Activated naive CD4-positive, alpha-beta T cell (primary cell): ENCODE measurements around the gene CCDC70.
"Not testable (repeated sequence)": the region's sequence is repeated elsewhere in the genome, so short reads cannot be mapped to it uniquely, and the experiment has no call there.

ENCODE experiments used
- DNase-seq, 4 experiments: peaks; one replicate each; lab custom pipeline; 2025; lab: John Stamatoyannopoulos, UW

The CCDC70 gene

GRCh38 chr13:51861723-51862300 is at the start of gene CCDC70:
CCDC70 (plus strand) TSS chr13:51861969; CDS start chr13:51865412, 3,443 bp downstream.
- DNase-seq = no peak

DNA sequence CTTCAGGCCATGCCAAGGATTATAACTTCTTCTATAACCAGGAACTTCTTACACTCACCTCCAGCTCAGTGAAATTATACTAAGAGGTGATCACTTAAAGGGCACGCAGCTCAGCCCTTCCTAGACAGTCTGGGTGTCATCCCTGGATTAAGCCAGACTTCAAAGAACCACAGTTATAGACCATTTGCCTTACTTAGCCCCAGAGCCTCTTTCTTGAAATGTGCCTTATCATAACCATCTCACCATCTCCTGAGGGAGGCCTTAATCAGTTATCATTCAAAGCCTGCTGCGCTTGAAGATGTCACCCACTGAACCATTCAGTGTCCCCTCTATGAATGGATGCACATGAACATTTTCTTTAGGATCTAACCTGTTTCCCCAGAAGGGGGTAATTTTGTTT is 47.7 kb upstream of the CCDC70 start:
- DNase-seq = no peak

GRCh38 chr13:51814825-51815650 is 46.7 kb upstream of the CCDC70 start:
- DNase-seq = peak; percentile 24 to 59 (median 40)

- DNase-seq = no peak
These were observed 45.9 kb upstream of the CCDC70 start for GRCh38 chr13:51815848-51816247.

DNA sequence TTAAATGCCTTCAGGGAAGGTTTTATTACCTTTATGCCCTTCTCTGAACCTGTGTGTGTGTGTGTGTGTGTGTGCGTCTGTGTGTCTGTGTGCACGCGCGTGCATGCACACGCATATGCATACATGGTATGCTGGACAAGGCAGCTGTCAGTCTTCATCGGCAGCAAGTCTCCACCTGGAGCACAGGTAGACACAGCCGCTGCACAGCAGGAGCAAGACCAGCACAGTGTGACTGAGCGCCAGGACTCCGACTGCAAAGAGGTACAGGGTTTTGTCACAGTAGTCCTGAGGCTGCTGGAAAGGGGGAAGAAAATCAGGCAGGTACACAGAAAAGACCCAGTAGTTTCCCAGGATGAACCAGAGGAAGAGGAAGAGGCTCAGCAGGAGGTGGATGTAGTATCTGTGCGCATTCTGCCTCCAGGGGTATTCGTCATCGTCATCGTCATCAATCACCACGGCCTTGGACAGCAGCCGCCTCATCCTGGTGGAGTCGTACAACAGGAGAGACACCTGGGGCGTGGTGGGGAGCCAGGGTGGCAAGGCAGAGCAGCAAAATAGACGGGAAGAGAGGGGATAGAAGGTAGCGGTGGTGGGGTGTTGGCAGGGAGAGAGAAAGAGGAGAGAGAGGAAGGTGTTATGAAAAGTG is 45.0 kb upstream of the CCDC70 start:
- no peak for DNase-seq

- DNase-seq = no peak
These were observed 44.1 kb upstream of the CCDC70 start for GRCh38 chr13:51817717-51818116.

DNA sequence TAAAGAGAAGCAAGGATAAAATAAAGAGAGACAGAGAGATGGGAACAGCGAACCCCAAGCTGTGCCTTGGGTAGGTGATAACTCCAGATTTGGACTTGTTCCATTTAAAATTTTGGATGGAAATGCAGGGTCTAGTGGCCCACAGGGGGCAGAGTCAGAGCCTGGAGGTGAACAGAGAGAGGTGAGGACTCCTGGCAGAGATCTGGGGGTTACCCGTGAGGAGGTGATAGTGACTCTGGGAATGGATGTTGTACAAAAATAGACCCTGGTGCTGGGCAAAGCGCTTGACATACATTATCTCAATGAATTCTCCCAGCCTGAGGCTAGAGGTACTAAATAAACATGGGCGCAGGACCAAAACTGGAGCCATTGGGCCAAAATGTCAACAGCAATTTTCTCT is 43.5 kb upstream of the CCDC70 start:
- DNase-seq = no peak

GRCh38 chr13:51818781-51819511 is 42.8 kb upstream of the CCDC70 start:
- peak in 2 of 4 experiments; percentile 4 to 19 for DNase-seq

DNA sequence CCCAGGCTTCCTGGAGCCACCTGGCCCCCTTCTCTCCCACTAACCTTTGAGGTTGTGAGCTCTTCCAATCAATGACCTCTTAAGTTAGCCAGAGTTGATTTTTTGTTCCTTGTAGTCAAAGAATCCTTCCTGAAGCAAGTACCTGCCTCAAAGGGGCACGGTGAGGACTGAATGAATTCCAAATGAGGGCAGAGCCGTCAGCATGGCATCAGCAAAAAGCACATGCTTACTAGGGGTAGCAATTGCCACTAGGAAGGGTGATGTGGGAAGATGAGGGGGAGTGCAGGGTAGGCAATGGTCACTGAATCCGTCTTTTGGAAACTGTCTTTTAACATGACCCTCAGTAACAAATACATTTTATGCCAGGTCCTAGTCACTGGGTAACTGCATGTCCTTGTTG is 42.2 kb upstream of the CCDC70 start:
- DNase-seq = no peak

DNA sequence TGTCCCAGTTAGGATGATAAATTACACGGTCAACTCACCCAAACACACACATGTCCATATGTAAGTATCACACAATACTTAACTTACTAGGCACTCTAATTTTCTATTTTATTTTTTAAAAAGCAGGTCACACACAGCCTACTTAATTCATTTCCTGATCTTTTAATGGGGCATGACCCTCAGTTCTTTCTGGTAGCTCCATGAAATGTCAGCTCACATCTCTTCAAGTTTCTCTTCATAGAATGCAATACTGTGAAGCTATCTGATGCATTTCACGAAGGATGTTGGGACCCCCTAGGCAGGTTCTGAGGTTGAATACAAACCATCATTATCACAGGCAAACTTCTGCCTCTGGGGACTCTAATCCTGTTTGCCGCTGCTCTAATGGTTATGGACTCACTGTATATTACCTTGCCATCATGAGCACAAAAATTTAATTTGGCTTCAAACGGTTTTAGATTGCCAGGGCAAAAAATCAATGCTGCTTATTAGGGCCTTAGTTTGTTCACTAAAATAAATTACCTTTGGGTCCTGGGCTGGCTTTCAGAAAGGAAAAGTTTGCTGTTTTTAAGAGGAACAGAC is 41.7 kb upstream of the CCDC70 start:
- DNase-seq = no peak

GRCh38 chr13:51821606-51822005 is 40.2 kb upstream of the CCDC70 start:
- DNase-seq = peak in 1 of 4 experiments; percentile 14

- DNase-seq = no peak
These were observed 39.5 kb upstream of the CCDC70 start for GRCh38 chr13:51822106-51822815.

GRCh38 chr13:51823359-51823758 is 38.4 kb upstream of the CCDC70 start:
- no peak for DNase-seq

GRCh38 chr13:51823863-51824262 is 37.9 kb upstream of the CCDC70 start:
- DNase-seq = no peak

DNA sequence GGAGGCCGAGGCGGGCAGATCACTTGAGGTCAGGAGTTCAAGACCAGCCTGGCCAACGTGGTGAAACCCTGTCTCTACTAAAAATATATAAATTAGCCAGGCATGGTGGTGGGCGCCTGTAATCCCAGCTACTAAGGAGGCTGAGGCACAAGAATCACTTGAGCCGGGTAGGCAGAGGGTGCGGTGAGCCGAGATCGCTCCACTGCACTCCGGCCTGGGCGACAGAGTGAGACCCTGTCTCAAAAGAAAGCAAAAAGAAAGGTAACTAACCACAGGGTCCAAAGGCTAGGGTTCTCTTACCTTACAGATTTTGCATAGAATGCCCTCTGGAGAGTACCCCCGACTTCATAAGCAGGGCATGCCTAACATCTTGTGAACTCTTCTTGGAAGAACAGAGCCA is 37.1 kb upstream of the CCDC70 start:
- not testable (repeated sequence) for DNase-seq

DNA sequence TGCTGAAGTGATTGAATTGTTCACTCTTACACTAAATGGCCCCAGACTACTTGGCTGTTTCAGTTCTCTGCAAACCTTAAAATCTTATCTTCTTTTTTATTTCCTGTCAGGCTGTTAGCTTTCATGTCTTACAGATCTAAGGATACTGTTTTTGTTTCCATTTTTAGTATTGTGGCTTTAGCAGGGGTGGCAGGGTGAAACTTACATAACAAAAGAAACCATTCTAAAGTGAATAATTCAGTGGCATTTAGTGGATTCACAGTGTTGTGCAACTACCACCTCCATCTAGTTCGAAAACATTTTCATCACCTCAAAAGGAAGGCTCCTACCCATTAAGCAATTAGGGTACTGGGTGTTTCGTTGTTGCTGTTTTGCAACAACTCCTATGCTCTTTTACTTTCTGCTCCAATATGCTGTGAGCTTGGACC is 36.6 kb upstream of the CCDC70 start:
- no peak for DNase-seq

DNA sequence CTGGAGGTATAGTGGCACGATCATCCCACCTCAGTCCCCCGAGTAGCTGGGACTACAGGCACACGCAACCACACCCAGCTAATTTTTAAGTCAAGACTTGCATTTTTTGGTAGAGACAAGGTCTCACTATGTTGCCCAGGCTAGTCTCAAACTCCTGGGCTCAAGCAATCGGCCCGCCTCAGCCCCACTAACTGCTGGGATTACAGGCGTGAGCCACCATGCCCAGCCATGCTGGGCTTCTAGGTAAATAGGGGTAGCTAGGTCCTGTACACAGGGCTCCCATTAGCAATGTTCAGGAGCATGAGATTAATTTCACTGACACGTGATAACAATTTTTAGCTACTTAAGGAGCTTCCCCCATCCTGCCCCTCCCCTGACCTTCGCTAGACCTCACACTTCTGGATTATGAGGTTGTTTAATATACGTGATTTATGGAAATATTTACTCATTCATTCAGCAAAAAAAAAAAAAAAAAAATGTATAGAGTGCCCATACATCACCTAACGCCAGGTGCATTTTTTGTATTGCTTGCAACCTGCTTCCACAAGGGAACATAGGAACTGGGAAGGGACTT is 36.0 kb upstream of the CCDC70 start:
- DNase-seq = no peak

GRCh38 chr13:51826606-51827005 is 35.2 kb upstream of the CCDC70 start:
- peak in 1 of 4 experiments; percentile 7 for DNase-seq

- no peak for DNase-seq
These were observed 34.5 kb upstream of the CCDC70 start for GRCh38 chr13:51827254-51827653.

DNA sequence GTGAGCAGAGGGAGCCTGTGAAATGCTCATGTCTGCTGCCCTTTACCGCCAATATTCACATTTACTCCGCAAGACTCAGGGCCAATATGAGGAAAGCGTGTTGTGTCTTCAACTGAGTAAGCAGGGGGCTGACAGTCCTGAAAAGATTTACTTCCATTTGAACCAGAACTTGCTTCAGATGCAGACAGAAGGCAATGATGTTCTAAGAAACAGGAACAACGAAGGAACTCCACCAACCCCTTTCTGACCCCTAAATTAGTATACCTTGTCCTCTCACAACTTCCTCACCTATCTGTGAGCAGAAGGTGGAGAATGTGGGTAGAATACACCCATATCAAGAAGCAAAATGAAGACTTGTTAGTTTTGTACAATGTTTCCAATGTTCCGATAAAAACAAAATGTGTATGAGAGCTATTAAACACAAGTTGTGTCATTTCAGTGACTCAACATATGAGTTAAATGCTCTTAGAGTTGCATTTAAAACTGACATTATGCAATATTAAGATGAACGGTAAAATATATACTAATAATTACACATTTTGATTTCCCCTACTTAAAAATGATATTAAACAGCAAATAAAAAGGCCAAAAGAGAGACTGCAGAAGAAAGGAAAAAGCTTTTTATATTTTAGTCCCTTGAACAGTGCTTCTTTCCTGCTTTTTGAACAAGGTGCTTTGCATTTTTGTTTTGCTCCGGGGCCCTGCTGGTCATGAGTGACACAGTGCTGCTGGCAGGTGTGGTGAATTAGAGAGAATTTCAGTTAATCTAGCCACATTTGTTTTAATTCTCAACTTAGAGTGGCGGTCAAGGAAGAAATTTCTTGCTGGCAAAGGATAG is 32.8 kb upstream of the CCDC70 start:
- DNase-seq = no peak
